ENCODE data around the gene VPS26C. TPM values are rescaled to one million over a fixed set of nuclear protein-coding genes. Genes with fewer than 3 reads are reported as not detected.

Gene VPS26C
- total RNA-seq, 1 experiment from 2014 or later = 62.8 TPM

GRCh38 chr21:37249112-37249904, 17.8 kb downstream of the VPS26C start:
- ATAC-seq (no peak), DNase-seq (ENCODE audit: low spot score) (no peak)
- no peaks in the 10 kb centered on the region for H3K9me3 Mint-ChIP-seq
- H3K27me3 Mint-ChIP-seq (ENCODE audit: low read depth) = no peaks in the 10 kb centered on the region
- POLR2A ChIA-PET = interaction anchor here (0.9 kb wide), 1 partner anchor 13 kb away, joined by 3 read pairs; no protein-coding TSS in a partner anchor
- H3K4me3 Mint-ChIP-seq = no peak overlapping the region
- TF ChIP-seq JAZF1 (CRISPR knock-in tag; IDR thresholded peaks at IDR 0.05) = no peak
- TF ChIP-seq, protein P1, sequence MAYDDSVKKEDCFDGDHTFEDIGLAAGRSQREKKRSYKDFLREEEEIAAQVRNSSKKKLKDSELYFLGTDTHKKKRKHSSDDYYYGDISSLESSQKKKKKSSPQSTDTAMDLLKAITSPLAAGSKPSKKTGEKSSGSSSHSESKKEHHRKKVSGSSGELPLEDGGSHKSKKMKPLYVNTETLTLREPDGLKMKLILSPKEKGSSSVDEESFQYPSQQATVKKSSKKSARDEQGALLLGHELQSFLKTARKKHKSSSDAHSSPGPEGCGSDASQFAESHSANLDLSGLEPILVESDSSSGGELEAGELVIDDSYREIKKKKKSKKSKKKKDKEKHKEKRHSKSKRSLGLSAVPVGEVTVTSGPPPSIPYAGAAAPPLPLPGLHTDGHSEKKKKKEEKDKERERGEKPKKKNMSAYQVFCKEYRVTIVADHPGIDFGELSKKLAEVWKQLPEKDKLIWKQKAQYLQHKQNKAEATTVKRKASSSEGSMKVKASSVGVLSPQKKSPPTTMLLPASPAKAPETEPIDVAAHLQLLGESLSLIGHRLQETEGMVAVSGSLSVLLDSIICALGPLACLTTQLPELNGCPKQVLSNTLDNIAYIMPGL (CRISPR knock-in tag; IDR thresholded peaks at IDR 0.05) = no peak
- TF ChIP-seq STAT6 (CRISPR knock-in tag; conservative IDR thresholded peaks at IDR 0.05; ENCODE audit: low read depth) = no peak
- TF ChIP-seq KAT7 (CRISPR knock-in tag; IDR thresholded peaks at IDR 0.05; ENCODE audit: borderline replicate concordance) = no peak
- no peak for TF ChIP-seq EMX1 (CRISPR knock-in tag; IDR thresholded peaks at IDR 0.05)
- TF ChIP-seq SMAD4 (CRISPR knock-in tag; IDR thresholded peaks at IDR 0.05) = no peak
- TF ChIP-seq, protein P2, sequence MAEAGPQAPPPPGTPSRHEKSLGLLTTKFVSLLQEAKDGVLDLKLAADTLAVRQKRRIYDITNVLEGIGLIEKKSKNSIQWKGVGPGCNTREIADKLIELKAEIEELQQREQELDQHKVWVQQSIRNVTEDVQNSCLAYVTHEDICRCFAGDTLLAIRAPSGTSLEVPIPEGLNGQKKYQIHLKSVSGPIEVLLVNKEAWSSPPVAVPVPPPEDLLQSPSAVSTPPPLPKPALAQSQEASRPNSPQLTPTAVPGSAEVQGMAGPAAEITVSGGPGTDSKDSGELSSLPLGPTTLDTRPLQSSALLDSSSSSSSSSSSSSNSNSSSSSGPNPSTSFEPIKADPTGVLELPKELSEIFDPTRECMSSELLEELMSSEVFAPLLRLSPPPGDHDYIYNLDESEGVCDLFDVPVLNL (CRISPR knock-in tag; IDR thresholded peaks at IDR 0.05; ENCODE audit: borderline replicate concordance, low read depth) = no peak
- no peak for TF ChIP-seq ATF1 (CRISPR knock-in tag; IDR thresholded peaks at IDR 0.05)
- TF ChIP-seq ZSCAN18 (CRISPR knock-in tag; IDR thresholded peaks at IDR 0.05) = no peak
- TF ChIP-seq SOX15 (CRISPR knock-in tag; IDR thresholded peaks at IDR 0.05) = no peak
- no peaks in the 10 kb centered on the region for H3K36me3 Mint-ChIP-seq
- H3K4me1 Mint-ChIP-seq = peaks cover 36% of the 10 kb centered on the region
- CTCF ChIA-PET = no interaction called here
- peak overlapping the region; percentile 42; the same call in 1 of the 2 replicates for H3K27ac Mint-ChIP-seq

- DNase-seq (ENCODE audit: low spot score) = no peak
- ChIA-PET CTCF (no interaction called here), POLR2A (no interaction called here)
- Mint-ChIP-seq H3K27ac (no peak overlapping the region), H3K27me3 (ENCODE audit: low read depth) (no peaks in the 10 kb centered on the region), H3K36me3 (no peaks in the 10 kb centered on the region), H3K9me3 (no peaks in the 10 kb centered on the region), H3K4me3 (no peak overlapping the region), H3K4me1 (peaks cover 40% of the 10 kb centered on the region)
- ATAC-seq = no peak
- TF ChIP-seq ZNF232 (CRISPR knock-in tag; IDR thresholded peaks at IDR 0.05) = no peak
- TF ChIP-seq, protein P3, sequence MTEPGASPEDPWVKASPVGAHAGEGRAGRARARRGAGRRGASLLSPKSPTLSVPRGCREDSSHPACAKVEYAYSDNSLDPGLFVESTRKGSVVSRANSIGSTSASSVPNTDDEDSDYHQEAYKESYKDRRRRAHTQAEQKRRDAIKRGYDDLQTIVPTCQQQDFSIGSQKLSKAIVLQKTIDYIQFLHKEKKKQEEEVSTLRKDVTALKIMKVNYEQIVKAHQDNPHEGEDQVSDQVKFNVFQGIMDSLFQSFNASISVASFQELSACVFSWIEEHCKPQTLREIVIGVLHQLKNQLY (CRISPR knock-in tag; IDR thresholded peaks at IDR 0.05) = no peak
- no peak for TF ChIP-seq HMGA2 (CRISPR knock-in tag; IDR thresholded peaks at IDR 0.05)
- no peak for TF ChIP-seq PRRX2 (CRISPR knock-in tag; IDR thresholded peaks at IDR 0.05)
- TF ChIP-seq SOX15 (CRISPR knock-in tag; IDR thresholded peaks at IDR 0.05) = no peak
- TF ChIP-seq ATF6 (CRISPR knock-in tag; IDR thresholded peaks at IDR 0.05) = no peak
- TF ChIP-seq ZNF671 (CRISPR knock-in tag; IDR thresholded peaks at IDR 0.05) = no peak
- no peak for TF ChIP-seq E2F1 (CRISPR knock-in tag; IDR thresholded peaks at IDR 0.05)
- TF ChIP-seq TCF7 (CRISPR knock-in tag; IDR thresholded peaks at IDR 0.05; ENCODE audit: low read depth) = no peak
- no peak for TF ChIP-seq E2F5 (CRISPR knock-in tag; IDR thresholded peaks at IDR 0.05)
Observed at GRCh38 chr21:37248298-37248697, 18.8 kb downstream of the VPS26C start.
